GM23338 (cell line): ENCODE data around the gene ZBTB7A. TPM values are rescaled to one million over a fixed set of nuclear protein-coding genes. Genes with fewer than 3 reads are reported as not detected.

Experiments used
- ATAC-seq: fragments of 200-7000 bp; cut with Tn5 transposase; 3 replicates; pipeline ENCODE4 v1.9.1; 2020
- DNase-seq: peaks from one replicate; pipeline ENCODE4 v3.0.0-alpha.2; 2015; ENCODE audit warnings: low spot score
- H2AFZ ChIP-seq: fragments of 200-600 bp; sonication (generic); 2 replicates; pipeline ENCODE4 v1.8.0; 2016; ENCODE audit warnings: antibody characterized with exemption, mild to moderate bottlenecking, moderate library complexity
- H3F3A ChIP-seq: fragments of 200-600 bp; sonication (generic); replicated peaks from 2 replicates; pipeline ENCODE4 v1.8.0; 2017; ENCODE audit warnings: antibody characterized with exemption, mixed run types, low read depth
- H3K27ac ChIP-seq: fragments of 200-600 bp; sonication (generic); 2 replicates; pipeline ENCODE4 v1.6.1; 2016; ENCODE audit warnings: low read depth
- H3K27me3 ChIP-seq: fragments of 200-600 bp; sonication (generic); 2 replicates; pipeline ENCODE4 v1.8.0; 2016; ENCODE audit warnings: mild to moderate bottlenecking, mixed run types, moderate library complexity; ENCODE audit not compliant: insufficient read depth
- H3K36me3 ChIP-seq: fragments of 200-600 bp; sonication (generic); 2 replicates; pipeline ENCODE4 v1.8.0; 2016; ENCODE audit warnings: mild to moderate bottlenecking; ENCODE audit not compliant: insufficient read depth
- H3K4me1 ChIP-seq: fragments of 200-600 bp; sonication (generic); 2 replicates; pipeline ENCODE4 v1.8.0; 2016; ENCODE audit warnings: mild to moderate bottlenecking, moderate library complexity; ENCODE audit not compliant: insufficient read depth
- H3K4me2 ChIP-seq: fragments of 200-600 bp; sonication (generic); 2 replicates; pipeline ENCODE4 v1.7.1; 2017; ENCODE audit warnings: mixed run types
- H3K4me3 ChIP-seq: fragments of 200-600 bp; sonication (generic); 2 replicates; pipeline ENCODE4 v1.6.1; 2016; ENCODE audit warnings: mixed run types
- H3K79me2 ChIP-seq: fragments of 200-600 bp; sonication (generic); replicated peaks from 2 replicates; pipeline ENCODE4 v1.8.0; 2017; ENCODE audit warnings: mild to moderate bottlenecking; ENCODE audit not compliant: insufficient read depth
- H3K9me2 ChIP-seq: fragments of 200-600 bp; sonication (generic); 2 replicates; pipeline ENCODE4 v1.8.0; 2017; ENCODE audit not compliant: insufficient read depth
- H4K20me1 ChIP-seq: fragments of 200-600 bp; sonication (generic); replicated peaks from 2 replicates; pipeline ENCODE4 v1.8.0; 2017; ENCODE audit warnings: mild to moderate bottlenecking; ENCODE audit not compliant: insufficient read depth
- H3K27ac Mint-ChIP-seq: 2 replicates; pipeline ENCODE4 v1.8.0; 2020; ENCODE audit warnings: inconsistent platforms, mild to moderate bottlenecking, moderate library complexity, mixed read lengths
- H3K27me3 Mint-ChIP-seq: 3 replicates; pipeline ENCODE4 v1.8.0; 2022; ENCODE audit warnings: low read depth, mild to moderate bottlenecking, moderate library complexity, mixed read lengths, inconsistent platforms; ENCODE audit not compliant: insufficient read depth, poor library complexity
- H3K36me3 Mint-ChIP-seq: 3 replicates; pipeline ENCODE4 v1.8.0; 2021; ENCODE audit warnings: low read depth, mild to moderate bottlenecking, inconsistent platforms, moderate library complexity, mixed read lengths
- H3K4me1 Mint-ChIP-seq: 3 replicates; pipeline ENCODE4 v1.8.0; 2020; ENCODE audit warnings: mild to moderate bottlenecking, inconsistent platforms, mixed read lengths
- H3K4me3 Mint-ChIP-seq: 3 replicates; pipeline ENCODE4 v1.8.0; 2021; ENCODE audit warnings: moderate library complexity, mild to moderate bottlenecking, inconsistent platforms, mixed read lengths
- H3K9me3 Mint-ChIP-seq: 3 replicates; pipeline ENCODE4 v1.8.0; 2020; ENCODE audit warnings: moderate library complexity, mild to moderate bottlenecking, inconsistent platforms, mixed read lengths
- CREB1 ChIP-seq: fragments of 250-450 bp; sonication (Bioruptor Pico); IDR thresholded peaks from 2 replicates; pipeline ENCODE4 v1.5.0; 2020; ENCODE audit warnings: low read depth, mild to moderate bottlenecking, moderate library complexity
- EZH2 ChIP-seq: fragments of 200-600 bp; sonication (generic); IDR thresholded peaks from one replicate; pipeline ENCODE4 v1.8.0; 2017; ENCODE audit warnings: antibody characterized with exemption, mild to moderate bottlenecking, low read depth; ENCODE audit not compliant: unreplicated experiment
- EZH2phosphoT487 ChIP-seq: fragments of 200-600 bp; sonication (generic); IDR thresholded peaks from one replicate; pipeline ENCODE4 v1.8.1; 2018; ENCODE audit warnings: antibody characterized with exemption; ENCODE audit not compliant: unreplicated experiment
- JUNB ChIP-seq: IDR thresholded peaks from one replicate; pipeline ENCODE4 v1.6.1; 2016; ENCODE audit warnings: antibody characterized with exemption; ENCODE audit not compliant: unreplicated experiment
- NANOG ChIP-seq: IDR thresholded peaks from 2 replicates; pipeline ENCODE4 v1.6.1; 2016; ENCODE audit warnings: antibody characterized with exemption, borderline replicate concordance
- POLR2AphosphoS5 ChIP-seq: IDR thresholded peaks from 2 replicates; pipeline ENCODE4 v1.6.1; 2016; ENCODE audit warnings: antibody characterized with exemption, low read depth
- STAT1 ChIP-seq: IDR thresholded peaks from one replicate; pipeline ENCODE4 v1.6.1; 2016; ENCODE audit warnings: antibody characterized with exemption; ENCODE audit not compliant: unreplicated experiment
- ZNF114 ChIP-seq: fragments of 250-450 bp; sonication (Bioruptor Pico); IDR thresholded peaks from 2 replicates; pipeline ENCODE4 v1.5.0; 2020; ENCODE audit warnings: mild to moderate bottlenecking, moderate library complexity
- ZNF331 ChIP-seq: fragments of 250-450 bp; sonication (Bioruptor Pico); IDR thresholded peaks from 2 replicates; pipeline ENCODE4 v1.5.0; 2020; ENCODE audit warnings: low read depth, mild to moderate bottlenecking, moderate library complexity
- polyA plus RNA-seq: library from polyadenylated mRNA; unstranded; fragments of >200 nt; fragmentation: Nextera tagmentation; extraction: Ambion mirVana; gene quantifications from 2 replicates; pipeline ENCODE4 v1.2.1, GENCODE V29; 2016
- total RNA-seq: library from RNA; depleted of rRNA; stranded (reverse); fragments of >200 nt; shearing (Covaris generic); gene quantifications from 2 replicates; pipeline ENCODE4 v1.2.3, GENCODE V29; 2014
- TF ChIP-seq, protein P1 (sequence below): IDR thresholded peaks from 2 replicates; pipeline ENCODE4 v1.6.1; 2016; ENCODE audit warnings: antibody characterized with exemption
- TF ChIP-seq, protein P2 (sequence below): fragments of 250-450 bp; sonication (Bioruptor Pico); IDR thresholded peaks from 2 replicates; pipeline ENCODE4 v1.5.0; 2020; ENCODE audit warnings: mild to moderate bottlenecking, moderate library complexity
- TF ChIP-seq, protein P3 (sequence below): IDR thresholded peaks from one replicate; pipeline ENCODE4 v1.6.1; 2018; ENCODE audit warnings: antibody characterized with exemption; ENCODE audit not compliant: unreplicated experiment
- TF ChIP-seq, protein P4 (sequence below), 2 experiments: fragments of 200-600 bp in 1 of 2; sonication (generic) in 1 of 2; conservative IDR thresholded peaks; 2 replicates each; pipeline versions ENCODE4 v1.5.1 to v1.6.1; 2016 to 2017; ENCODE audit warnings: antibody characterized with exemption in 2 of 2, low read depth in 2 of 2, mild to moderate bottlenecking in 2 of 2, moderate library complexity in 1 of 2

The ZBTB7A gene
- total and polyA plus RNA-seq, 2 experiments from 2014 or later: 9.5 to 35.0 TPM

DNA sequence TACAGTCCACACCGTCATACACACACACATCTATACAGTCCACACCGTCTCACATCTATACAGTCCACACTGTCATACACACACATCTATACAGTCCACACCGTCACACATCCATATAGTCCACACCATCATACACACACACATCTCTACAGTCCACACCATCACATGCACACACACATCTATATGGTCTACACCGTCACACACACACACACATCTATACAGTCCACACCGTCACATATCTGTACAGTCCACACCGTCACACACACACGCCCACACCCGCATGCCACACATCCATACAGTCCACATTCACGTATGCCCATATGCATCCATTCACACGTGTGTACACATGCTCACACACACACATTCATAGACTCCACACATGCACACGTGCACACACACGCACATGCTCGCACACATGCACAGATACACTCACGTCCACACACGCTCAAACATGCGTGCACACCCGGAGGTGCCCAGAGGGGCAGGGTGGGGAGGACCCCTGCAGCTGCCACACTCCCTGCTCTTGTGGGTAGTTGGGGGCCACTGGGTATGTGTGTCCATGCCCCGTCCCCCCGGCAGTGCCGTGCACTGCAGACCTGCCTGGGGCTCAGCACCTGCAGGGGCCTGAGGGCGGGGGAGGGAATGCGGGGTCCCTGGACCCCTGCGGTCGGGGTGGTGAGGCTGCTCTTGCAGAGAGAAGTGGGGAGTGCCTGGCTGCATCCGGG is 30.0 kb downstream of the ZBTB7A start:
- ATAC-seq: no peak
- Histone ChIP-seq H3K27me3 (no peaks in the 10 kb centered on the region), H3K36me3 (no peaks in the 10 kb centered on the region; the same call in 1 of the 2 replicates), H3K9me2 (no peaks in the 10 kb centered on the region), H3K4me3 (no peak overlapping the region), H3F3A (peaks cover 13% of the 10 kb centered on the region; the same call in 1 of the 2 replicates), H2AFZ (no peak overlapping the region), H3K4me1 (no peaks in the 10 kb centered on the region), H3K27ac (no peak overlapping the region), H4K20me1 (no peaks in the 10 kb centered on the region; the same call in 1 of the 2 replicates), H3K79me2 (no peaks in the 10 kb centered on the region), H3K4me2 (no peak overlapping the region)
- Mint-ChIP-seq H3K9me3 (no peaks in the 10 kb centered on the region; the same call in 2 of the 3 replicates), H3K27ac (no peak overlapping the region), H3K4me1 (no peaks in the 10 kb centered on the region; the same call in 2 of the 3 replicates), H3K27me3 (peaks cover 8% of the 10 kb centered on the region), H3K36me3 (peaks cover 15% of the 10 kb centered on the region), H3K4me3 (no peak overlapping the region)
- TF ChIP-seq EZH2 (no peak), CREB1 (CRISPR knock-in tag) (no peak), JUNB (no peak), EZH2phosphoT487 (no peak), NANOG (no peak), ZNF331 (CRISPR knock-in tag) (no peak), STAT1 (no peak), ZNF114 (no peak), POLR2AphosphoS5 (no peak)
- TF ChIP-seq, protein P1, sequence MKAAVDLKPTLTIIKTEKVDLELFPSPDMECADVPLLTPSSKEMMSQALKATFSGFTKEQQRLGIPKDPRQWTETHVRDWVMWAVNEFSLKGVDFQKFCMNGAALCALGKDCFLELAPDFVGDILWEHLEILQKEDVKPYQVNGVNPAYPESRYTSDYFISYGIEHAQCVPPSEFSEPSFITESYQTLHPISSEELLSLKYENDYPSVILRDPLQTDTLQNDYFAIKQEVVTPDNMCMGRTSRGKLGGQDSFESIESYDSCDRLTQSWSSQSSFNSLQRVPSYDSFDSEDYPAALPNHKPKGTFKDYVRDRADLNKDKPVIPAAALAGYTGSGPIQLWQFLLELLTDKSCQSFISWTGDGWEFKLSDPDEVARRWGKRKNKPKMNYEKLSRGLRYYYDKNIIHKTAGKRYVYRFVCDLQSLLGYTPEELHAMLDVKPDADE: no peak
- TF ChIP-seq, protein P2, sequence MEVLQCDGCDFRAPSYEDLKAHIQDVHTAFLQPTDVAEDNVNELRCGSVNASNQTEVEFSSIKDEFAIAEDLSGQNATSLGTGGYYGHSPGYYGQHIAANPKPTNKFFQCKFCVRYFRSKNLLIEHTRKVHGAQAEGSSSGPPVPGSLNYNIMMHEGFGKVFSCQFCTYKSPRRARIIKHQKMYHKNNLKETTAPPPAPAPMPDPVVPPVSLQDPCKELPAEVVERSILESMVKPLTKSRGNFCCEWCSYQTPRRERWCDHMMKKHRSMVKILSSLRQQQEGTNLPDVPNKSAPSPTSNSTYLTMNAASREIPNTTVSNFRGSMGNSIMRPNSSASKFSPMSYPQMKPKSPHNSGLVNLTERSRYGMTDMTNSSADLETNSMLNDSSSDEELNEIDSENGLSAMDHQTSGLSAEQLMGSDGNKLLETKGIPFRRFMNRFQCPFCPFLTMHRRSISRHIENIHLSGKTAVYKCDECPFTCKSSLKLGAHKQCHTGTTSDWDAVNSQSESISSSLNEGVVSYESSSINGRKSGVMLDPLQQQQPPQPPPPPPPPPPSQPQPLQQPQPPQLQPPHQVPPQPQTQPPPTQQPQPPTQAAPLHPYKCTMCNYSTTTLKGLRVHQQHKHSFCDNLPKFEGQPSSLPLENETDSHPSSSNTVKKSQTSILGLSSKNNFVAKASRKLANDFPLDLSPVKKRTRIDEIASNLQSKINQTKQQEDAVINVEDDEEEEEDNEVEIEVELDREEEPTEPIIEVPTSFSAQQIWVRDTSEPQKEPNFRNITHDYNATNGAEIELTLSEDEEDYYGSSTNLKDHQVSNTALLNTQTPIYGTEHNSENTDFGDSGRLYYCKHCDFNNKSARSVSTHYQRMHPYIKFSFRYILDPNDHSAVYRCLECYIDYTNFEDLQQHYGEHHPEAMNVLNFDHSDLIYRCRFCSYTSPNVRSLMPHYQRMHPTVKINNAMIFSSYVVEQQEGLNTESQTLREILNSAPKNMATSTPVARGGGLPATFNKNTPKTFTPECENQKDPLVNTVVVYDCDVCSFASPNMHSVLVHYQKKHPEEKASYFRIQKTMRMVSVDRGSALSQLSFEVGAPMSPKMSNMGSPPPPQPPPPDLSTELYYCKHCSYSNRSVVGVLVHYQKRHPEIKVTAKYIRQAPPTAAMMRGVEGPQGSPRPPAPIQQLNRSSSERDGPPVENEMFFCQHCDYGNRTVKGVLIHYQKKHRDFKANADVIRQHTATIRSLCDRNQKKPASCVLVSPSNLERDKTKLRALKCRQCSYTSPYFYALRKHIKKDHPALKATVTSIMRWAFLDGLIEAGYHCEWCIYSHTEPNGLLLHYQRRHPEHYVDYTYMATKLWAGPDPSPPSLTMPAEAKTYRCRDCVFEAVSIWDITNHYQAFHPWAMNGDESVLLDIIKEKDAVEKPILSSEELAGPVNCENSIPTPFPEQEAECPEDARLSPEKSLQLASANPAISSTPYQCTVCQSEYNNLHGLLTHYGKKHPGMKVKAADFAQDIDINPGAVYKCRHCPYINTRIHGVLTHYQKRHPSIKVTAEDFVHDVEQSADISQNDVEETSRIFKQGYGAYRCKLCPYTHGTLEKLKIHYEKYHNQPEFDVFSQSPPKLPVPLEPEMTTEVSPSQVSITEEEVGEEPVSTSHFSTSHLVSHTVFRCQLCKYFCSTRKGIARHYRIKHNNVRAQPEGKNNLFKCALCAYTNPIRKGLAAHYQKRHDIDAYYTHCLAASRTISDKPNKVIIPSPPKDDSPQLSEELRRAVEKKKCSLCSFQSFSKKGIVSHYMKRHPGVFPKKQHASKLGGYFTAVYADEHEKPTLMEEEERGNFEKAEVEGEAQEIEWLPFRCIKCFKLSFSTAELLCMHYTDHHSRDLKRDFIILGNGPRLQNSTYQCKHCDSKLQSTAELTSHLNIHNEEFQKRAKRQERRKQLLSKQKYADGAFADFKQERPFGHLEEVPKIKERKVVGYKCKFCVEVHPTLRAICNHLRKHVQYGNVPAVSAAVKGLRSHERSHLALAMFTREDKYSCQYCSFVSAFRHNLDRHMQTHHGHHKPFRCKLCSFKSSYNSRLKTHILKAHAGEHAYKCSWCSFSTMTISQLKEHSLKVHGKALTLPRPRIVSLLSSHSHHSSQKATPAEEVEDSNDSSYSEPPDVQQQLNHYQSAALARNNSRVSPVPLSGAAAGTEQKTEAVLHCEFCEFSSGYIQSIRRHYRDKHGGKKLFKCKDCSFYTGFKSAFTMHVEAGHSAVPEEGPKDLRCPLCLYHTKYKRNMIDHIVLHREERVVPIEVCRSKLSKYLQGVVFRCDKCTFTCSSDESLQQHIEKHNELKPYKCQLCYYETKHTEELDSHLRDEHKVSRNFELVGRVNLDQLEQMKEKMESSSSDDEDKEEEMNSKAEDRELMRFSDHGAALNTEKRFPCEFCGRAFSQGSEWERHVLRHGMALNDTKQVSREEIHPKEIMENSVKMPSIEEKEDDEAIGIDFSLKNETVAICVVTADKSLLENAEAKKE (CRISPR knock-in tag): no peak
- TF ChIP-seq, protein P3, sequence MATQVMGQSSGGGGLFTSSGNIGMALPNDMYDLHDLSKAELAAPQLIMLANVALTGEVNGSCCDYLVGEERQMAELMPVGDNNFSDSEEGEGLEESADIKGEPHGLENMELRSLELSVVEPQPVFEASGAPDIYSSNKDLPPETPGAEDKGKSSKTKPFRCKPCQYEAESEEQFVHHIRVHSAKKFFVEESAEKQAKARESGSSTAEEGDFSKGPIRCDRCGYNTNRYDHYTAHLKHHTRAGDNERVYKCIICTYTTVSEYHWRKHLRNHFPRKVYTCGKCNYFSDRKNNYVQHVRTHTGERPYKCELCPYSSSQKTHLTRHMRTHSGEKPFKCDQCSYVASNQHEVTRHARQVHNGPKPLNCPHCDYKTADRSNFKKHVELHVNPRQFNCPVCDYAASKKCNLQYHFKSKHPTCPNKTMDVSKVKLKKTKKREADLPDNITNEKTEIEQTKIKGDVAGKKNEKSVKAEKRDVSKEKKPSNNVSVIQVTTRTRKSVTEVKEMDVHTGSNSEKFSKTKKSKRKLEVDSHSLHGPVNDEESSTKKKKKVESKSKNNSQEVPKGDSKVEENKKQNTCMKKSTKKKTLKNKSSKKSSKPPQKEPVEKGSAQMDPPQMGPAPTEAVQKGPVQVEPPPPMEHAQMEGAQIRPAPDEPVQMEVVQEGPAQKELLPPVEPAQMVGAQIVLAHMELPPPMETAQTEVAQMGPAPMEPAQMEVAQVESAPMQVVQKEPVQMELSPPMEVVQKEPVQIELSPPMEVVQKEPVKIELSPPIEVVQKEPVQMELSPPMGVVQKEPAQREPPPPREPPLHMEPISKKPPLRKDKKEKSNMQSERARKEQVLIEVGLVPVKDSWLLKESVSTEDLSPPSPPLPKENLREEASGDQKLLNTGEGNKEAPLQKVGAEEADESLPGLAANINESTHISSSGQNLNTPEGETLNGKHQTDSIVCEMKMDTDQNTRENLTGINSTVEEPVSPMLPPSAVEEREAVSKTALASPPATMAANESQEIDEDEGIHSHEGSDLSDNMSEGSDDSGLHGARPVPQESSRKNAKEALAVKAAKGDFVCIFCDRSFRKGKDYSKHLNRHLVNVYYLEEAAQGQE: no peak
- TF ChIP-seq, protein P4, sequence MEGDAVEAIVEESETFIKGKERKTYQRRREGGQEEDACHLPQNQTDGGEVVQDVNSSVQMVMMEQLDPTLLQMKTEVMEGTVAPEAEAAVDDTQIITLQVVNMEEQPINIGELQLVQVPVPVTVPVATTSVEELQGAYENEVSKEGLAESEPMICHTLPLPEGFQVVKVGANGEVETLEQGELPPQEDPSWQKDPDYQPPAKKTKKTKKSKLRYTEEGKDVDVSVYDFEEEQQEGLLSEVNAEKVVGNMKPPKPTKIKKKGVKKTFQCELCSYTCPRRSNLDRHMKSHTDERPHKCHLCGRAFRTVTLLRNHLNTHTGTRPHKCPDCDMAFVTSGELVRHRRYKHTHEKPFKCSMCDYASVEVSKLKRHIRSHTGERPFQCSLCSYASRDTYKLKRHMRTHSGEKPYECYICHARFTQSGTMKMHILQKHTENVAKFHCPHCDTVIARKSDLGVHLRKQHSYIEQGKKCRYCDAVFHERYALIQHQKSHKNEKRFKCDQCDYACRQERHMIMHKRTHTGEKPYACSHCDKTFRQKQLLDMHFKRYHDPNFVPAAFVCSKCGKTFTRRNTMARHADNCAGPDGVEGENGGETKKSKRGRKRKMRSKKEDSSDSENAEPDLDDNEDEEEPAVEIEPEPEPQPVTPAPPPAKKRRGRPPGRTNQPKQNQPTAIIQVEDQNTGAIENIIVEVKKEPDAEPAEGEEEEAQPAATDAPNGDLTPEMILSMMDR (conservative IDR thresholded peaks at IDR 0.05; ENCODE audit: low read depth in 2 of 2): no peak
- no peak for DNase-seq
